ENCODE measurements around the gene POLR2L. TPM values are rescaled to one million over a fixed set of nuclear protein-coding genes. Genes with fewer than 3 reads are reported as not detected.

POLR2L gene
- total and polyA plus RNA-seq, 2 of the 13 experiments (the other 11 are each of a cell fraction or from before 2014, with no cell fraction given) = 104 to 114 TPM

- no peak for TF ChIP-seq RNF2 (conservative IDR thresholded peaks at IDR 0.05; ENCODE audit: low read depth)
- TF ChIP-seq ZNF225 (CRISPR knock-in tag; IDR thresholded peaks at IDR 0.05) = no peak
- no peak for TF ChIP-seq KLF12 (CRISPR knock-in tag; IDR thresholded peaks at IDR 0.05; ENCODE audit: borderline replicate concordance)
- TF ChIP-seq KDM1A (CRISPR knock-in tag; IDR thresholded peaks at IDR 0.05) = no peak
- TF ChIP-seq ZNF276 (CRISPR knock-in tag; IDR thresholded peaks at IDR 0.05; ENCODE audit: low read depth) = no peak
- TF ChIP-seq ZNF639 (CRISPR knock-in tag; conservative IDR thresholded peaks at IDR 0.05) = no peak
- TF ChIP-seq ZIK1 (CRISPR knock-in tag; IDR thresholded peaks at IDR 0.05; ENCODE audit: borderline replicate concordance, low read depth) = no peak
- TF ChIP-seq ZKSCAN1 (IDR thresholded peaks at IDR 0.05; ENCODE audit: low read length) = no peak
- TF ChIP-seq PBX3 (CRISPR knock-in tag; IDR thresholded peaks at IDR 0.05; ENCODE audit: borderline replicate concordance) = 0 out of 2 replicates have a peak, but pooled peaks have one; percentile 27
- TF ChIP-seq BCL6 (CRISPR knock-in tag; IDR thresholded peaks at IDR 0.05) = no peak
- TF ChIP-seq ZNF768 (CRISPR knock-in tag; IDR thresholded peaks at IDR 0.05) = no peak
- no peak for TF ChIP-seq ATAD3A (CRISPR knock-in tag; IDR thresholded peaks at IDR 0.05)
- no peak for TF ChIP-seq ZNF124 (CRISPR knock-in tag; IDR thresholded peaks at IDR 0.05)
- no peak for TF ChIP-seq ZNF446 (CRISPR knock-in tag; IDR thresholded peaks at IDR 0.05)
- no peak for TF ChIP-seq ZNF619 (CRISPR knock-in tag; IDR thresholded peaks at IDR 0.05)
- no peak for TF ChIP-seq ATF4 (CRISPR knock-in tag; IDR thresholded peaks at IDR 0.05)
- TF ChIP-seq ZNF546 (CRISPR knock-in tag; conservative IDR thresholded peaks at IDR 0.05) = no peak
- TF ChIP-seq RAD21 (CRISPR knock-in tag; IDR thresholded peaks at IDR 0.05) = no peak
- TF ChIP-seq SMC3 (IDR thresholded peaks at IDR 0.05; ENCODE audit: low read length) = no peak
- TF ChIP-seq ZBTB20 (CRISPR knock-in tag; IDR thresholded peaks at IDR 0.05; ENCODE audit: borderline replicate concordance, low read depth) = no peak
- TF ChIP-seq ZNF282 (IDR thresholded peaks at IDR 0.05; ENCODE audit: partially characterized antibody) = no peak
- TF ChIP-seq ZNF33A (CRISPR knock-in tag; IDR thresholded peaks at IDR 0.05; ENCODE audit: borderline replicate concordance) = no peak
- TF ChIP-seq UBTF (CRISPR knock-in tag; IDR thresholded peaks at IDR 0.05) = no peak; the same call in 1 of the 2 replicates
- TF ChIP-seq ZNF260 (CRISPR knock-in tag; IDR thresholded peaks at IDR 0.05; ENCODE audit: borderline replicate concordance, low read depth) = no peak
These were observed 22.2 kb downstream of the POLR2L start (continued) for GRCh38 chr11:819943-820649.
